Body of pancreas (tissue), 4 donors: ENCODE measurements around the gene CAMK1D.

Experiments used
- CTCF ChIP-seq, 7 experiments: fragments of 450-650 bp in 4 of 7; fragments of 200-600 bp in 3 of 7; sonication (generic) in 3 of 7; IDR thresholded peaks; one replicate each; pipeline ENCODE4 v1.5.1; 2016 to 2019; ENCODE audit warnings: antibody characterized with exemption in 7 of 7
- POLR2A ChIP-seq, 3 donors: fragments of 450-650 bp; IDR thresholded peaks; one replicate each; pipeline ENCODE4 v1.6.1; 2016; ENCODE audit warnings: antibody characterized with exemption in 3 of 3, mild to moderate bottlenecking in 2 of 3

GRCh38 chr10:12479437-12479844 lies 130.1 kb downstream of the CAMK1D start:
- TF ChIP-seq CTCF (IDR thresholded peaks at IDR 0.05) (no peak), POLR2A (IDR thresholded peaks at IDR 0.05) (no peak)
